ENCODE data around the gene RPS27.
"Not testable (repeated sequence)": the region's sequence is repeated elsewhere in the genome, so short reads cannot be mapped to it uniquely, and the experiment has no call there.

RPS27 gene

GRCh38 chr1:153985941-153986761, 4.4 kb upstream of the RPS27 start, which contains the start of gene RAB13:
TSS of gene RAB13 (minus strand) at chr1:153986339. CDS start at chr1:153986236, 103 bp downstream.
- DNase-seq (ENCODE audit: insufficient read length, low spot score) (peak; percentile 77), FAIRE-seq (no peak)
- 0 out of 2 replicates have a peak, but pooled peaks have one; percentile 51 for TF ChIP-seq POLR2A (IDR thresholded peaks at IDR 0.05; ENCODE audit: low read depth, low read length)

- TF ChIP-seq POLR2A (IDR thresholded peaks at IDR 0.05; ENCODE audit: low read depth, low read length): no peak
- no peak for DNase-seq (ENCODE audit: insufficient read length, low spot score)
- no peak for FAIRE-seq
Observed at GRCh38 chr1:153987621-153988020, 2.9 kb upstream of the RPS27 start.

- no peak for FAIRE-seq
- DNase-seq (ENCODE audit: insufficient read length, low spot score): no peak
- TF ChIP-seq POLR2A (IDR thresholded peaks at IDR 0.05; ENCODE audit: low read depth, low read length): no peak
Observed at GRCh38 chr1:153991151-153991630, 629 bp downstream of the RPS27 start.

- no peak for TF ChIP-seq POLR2A (IDR thresholded peaks at IDR 0.05; ENCODE audit: low read depth, low read length)
- DNase-seq (ENCODE audit: insufficient read length, low spot score) (no peak), FAIRE-seq (no peak)
Observed at GRCh38 chr1:153991806-153992205, 1.2 kb downstream of the RPS27 start.

GRCh38 chr1:153995202-153995601, 4.6 kb downstream of the RPS27 start:
- DNase-seq (ENCODE audit: insufficient read length, low spot score): no peak
- TF ChIP-seq POLR2A (IDR thresholded peaks at IDR 0.05; ENCODE audit: low read depth, low read length): no peak
- FAIRE-seq: no peak

GRCh38 chr1:153995640-153996039, 5.1 kb downstream of the RPS27 start:
- no peak for FAIRE-seq
- no peak for TF ChIP-seq POLR2A (IDR thresholded peaks at IDR 0.05; ENCODE audit: low read depth, low read length)

GRCh38 chr1:153996882-153997281, 6.3 kb downstream of the RPS27 start:
- not testable (repeated sequence) for FAIRE-seq; DNase-seq (ENCODE audit: insufficient read length, low spot score)

More at GRCh38 chr1:153995640-153996039, 5.1 kb downstream of the RPS27 start:
- no peak for DNase-seq (ENCODE audit: insufficient read length, low spot score)

GRCh38 chr1:154000420-154000819, 9.9 kb downstream of the RPS27 start:
- DNase-seq (ENCODE audit: insufficient read length, low spot score): no peak
- no peak for TF ChIP-seq POLR2A (IDR thresholded peaks at IDR 0.05; ENCODE audit: low read depth, low read length)
- FAIRE-seq: no peak

- FAIRE-seq (no peak), DNase-seq (ENCODE audit: insufficient read length, low spot score) (no peak)
- no peak for TF ChIP-seq POLR2A (IDR thresholded peaks at IDR 0.05; ENCODE audit: low read depth, low read length)
Observed at GRCh38 chr1:154006136-154006535, 15.6 kb downstream of the RPS27 start.

- DNase-seq (ENCODE audit: insufficient read length, low spot score): no peak
- TF ChIP-seq POLR2A (IDR thresholded peaks at IDR 0.05; ENCODE audit: low read depth, low read length): no peak
Observed at GRCh38 chr1:154012129-154012528, 21.6 kb downstream of the RPS27 start.

GRCh38 chr1:154012543-154012942, 22.0 kb downstream of the RPS27 start:
- DNase-seq (ENCODE audit: insufficient read length, low spot score); FAIRE-seq: not testable (repeated sequence)

More at GRCh38 chr1:154012129-154012528, 21.6 kb downstream of the RPS27 start:
- no peak for FAIRE-seq

GRCh38 chr1:154014154-154014907, 23.8 kb downstream of the RPS27 start:
- TF ChIP-seq POLR2A (IDR thresholded peaks at IDR 0.05; ENCODE audit: low read depth, low read length): no peak
- DNase-seq (ENCODE audit: insufficient read length, low spot score): no peak
- no peak for FAIRE-seq

- DNase-seq (ENCODE audit: insufficient read length, low spot score) (no peak), FAIRE-seq (no peak)
- TF ChIP-seq POLR2A (IDR thresholded peaks at IDR 0.05; ENCODE audit: low read depth, low read length): no peak
Observed at GRCh38 chr1:154019269-154019668, 28.7 kb downstream of the RPS27 start.

GRCh38 chr1:154019940-154020339, 29.4 kb downstream of the RPS27 start:
- FAIRE-seq (no peak), DNase-seq (ENCODE audit: insufficient read length, low spot score) (no peak)
- no peak for TF ChIP-seq POLR2A (IDR thresholded peaks at IDR 0.05; ENCODE audit: low read depth, low read length)

GRCh38 chr1:154033697-154034096, 43.1 kb downstream of the RPS27 start:
- FAIRE-seq; DNase-seq (ENCODE audit: insufficient read length, low spot score): not testable (repeated sequence)
